GM12872 (cell line): ENCODE data around the gene RP2.
A peak's percentile ranks its signal among the peaks of the same experiment; 100 is the strongest.

Experiments
- CTCF ChIP-seq: IDR thresholded peaks from 3 replicates; pipeline ENCODE4 v1.5.1; 2011; ENCODE audit warnings: low read depth, mild to moderate bottlenecking, low read length, moderate library complexity; ENCODE audit not compliant: insufficient read depth

The RP2 gene

GRCh38 chrX:46836701-46837557 is at the start of gene RP2:
RP2 (plus strand) TSS chrX:46837043; CDS start chrX:46837101, 58 bp downstream.
- TF ChIP-seq CTCF = no peak

- no peak for TF ChIP-seq CTCF
These were observed 47.9 kb upstream of the RP2 start for GRCh38 chrX:46788902-46789301.

GRCh38 chrX:46791927-46792809 is 44.7 kb upstream of the RP2 start:
- no peak for TF ChIP-seq CTCF

- no peak for TF ChIP-seq CTCF
These were observed 44.0 kb upstream of the RP2 start for GRCh38 chrX:46792810-46793188.

GRCh38 chrX:46793386-46794143 is 43.3 kb upstream of the RP2 start:
- no peak for TF ChIP-seq CTCF

- peak; percentile 66 for TF ChIP-seq CTCF
These were observed 40.2 kb upstream of the RP2 start for GRCh38 chrX:46796574-46797191.
